ENCODE measurements around the gene CREB5.

The CREB5 gene

GRCh38 chr7:28505014-28505413 lies 92.7 kb downstream of the CREB5 start:
- Histone ChIP-seq H3K4me2 (ENCODE audit: low read depth, low read length, poor library complexity, severe bottlenecking) (no peak overlapping the region), H4K20me1 (ENCODE audit: insufficient read depth, low read length, poor library complexity, severe bottlenecking) (no peaks in the 10 kb centered on the region), H3K4me3 (ENCODE audit: low read length, poor library complexity, severe bottlenecking) (no peak overlapping the region), H3K9ac (ENCODE audit: low read depth, low read length, poor library complexity, severe bottlenecking) (no peak overlapping the region), H3K36me3 (ENCODE audit: insufficient read depth, low read length) (no peaks in the 10 kb centered on the region), H3K4me1 (ENCODE audit: insufficient read depth, low read length, poor library complexity, severe bottlenecking) (peaks cover 14% of the 10 kb centered on the region), H3K9me2 (replicated peaks; ENCODE audit: low read depth, low read length) (no peaks in the 10 kb centered on the region), H3F3A (ENCODE audit: low read depth) (no peaks in the 10 kb centered on the region), H3K79me2 (ENCODE audit: insufficient read depth, low read length) (no peaks in the 10 kb centered on the region), H3K27me3 (ENCODE audit: insufficient read depth, low read length, poor library complexity, severe bottlenecking) (no peaks in the 10 kb centered on the region), H2AFZ (ENCODE audit: low read length) (no peak overlapping the region), H3K9me3 (ENCODE audit: insufficient read depth, low read depth, low read length) (no peaks in the 10 kb centered on the region)
- TF ChIP-seq EZH2phosphoT487 (IDR thresholded peaks at IDR 0.05; ENCODE audit: borderline replicate concordance) = no peak
- no peak for TF ChIP-seq CTCF (conservative IDR thresholded peaks at IDR 0.05; ENCODE audit: low read length)

GRCh38 chr7:28505867-28506266 lies 93.5 kb downstream of the CREB5 start:
- Histone ChIP-seq H3K27me3 (ENCODE audit: insufficient read depth, low read length, poor library complexity, severe bottlenecking) (no peaks in the 10 kb centered on the region), H3F3A (ENCODE audit: low read depth) (no peaks in the 10 kb centered on the region), H3K4me1 (ENCODE audit: insufficient read depth, low read length, poor library complexity, severe bottlenecking) (peaks cover 6% of the 10 kb centered on the region), H3K4me3 (ENCODE audit: low read length, poor library complexity, severe bottlenecking) (no peak overlapping the region), H3K79me2 (ENCODE audit: insufficient read depth, low read length) (no peaks in the 10 kb centered on the region), H2AFZ (ENCODE audit: low read length) (no peak overlapping the region), H3K9me3 (ENCODE audit: insufficient read depth, low read depth, low read length) (no peaks in the 10 kb centered on the region), H3K36me3 (ENCODE audit: insufficient read depth, low read length) (no peaks in the 10 kb centered on the region), H4K20me1 (ENCODE audit: insufficient read depth, low read length, poor library complexity, severe bottlenecking) (no peaks in the 10 kb centered on the region), H3K9me2 (replicated peaks; ENCODE audit: low read depth, low read length) (no peaks in the 10 kb centered on the region), H3K9ac (ENCODE audit: low read depth, low read length, poor library complexity, severe bottlenecking) (no peak overlapping the region), H3K4me2 (ENCODE audit: low read depth, low read length, poor library complexity, severe bottlenecking) (no peak overlapping the region)
- TF ChIP-seq EZH2phosphoT487 (IDR thresholded peaks at IDR 0.05; ENCODE audit: borderline replicate concordance) = no peak
- no peak for TF ChIP-seq CTCF (conservative IDR thresholded peaks at IDR 0.05; ENCODE audit: low read length)

GRCh38 chr7:28507525-28508282 lies 95.4 kb downstream of the CREB5 start:
- Histone ChIP-seq H3K4me2 (ENCODE audit: low read depth, low read length, poor library complexity, severe bottlenecking) (no peak overlapping the region), H3F3A (ENCODE audit: low read depth) (no peaks in the 10 kb centered on the region), H3K9ac (ENCODE audit: low read depth, low read length, poor library complexity, severe bottlenecking) (no peak overlapping the region), H3K9me2 (replicated peaks; ENCODE audit: low read depth, low read length) (no peaks in the 10 kb centered on the region), H4K20me1 (ENCODE audit: insufficient read depth, low read length, poor library complexity, severe bottlenecking) (no peaks in the 10 kb centered on the region), H3K36me3 (ENCODE audit: insufficient read depth, low read length) (no peaks in the 10 kb centered on the region), H3K27me3 (ENCODE audit: insufficient read depth, low read length, poor library complexity, severe bottlenecking) (no peaks in the 10 kb centered on the region), H3K4me3 (ENCODE audit: low read length, poor library complexity, severe bottlenecking) (no peak overlapping the region), H3K9me3 (ENCODE audit: insufficient read depth, low read depth, low read length) (no peaks in the 10 kb centered on the region), H3K4me1 (ENCODE audit: insufficient read depth, low read length, poor library complexity, severe bottlenecking) (peaks cover 6% of the 10 kb centered on the region), H3K79me2 (ENCODE audit: insufficient read depth, low read length) (no peaks in the 10 kb centered on the region), H2AFZ (ENCODE audit: low read length) (no peak overlapping the region)
- TF ChIP-seq EZH2phosphoT487 (IDR thresholded peaks at IDR 0.05; ENCODE audit: borderline replicate concordance) = no peak
- TF ChIP-seq CTCF (conservative IDR thresholded peaks at IDR 0.05; ENCODE audit: low read length) = no peak

All from Loucy (cell line).